Measurements from ENCODE around the gene PARVG.

Gene PARVG

GRCh38 chr22:44179989-44180705 lies 578 bp upstream of the PARVG start:
- no peak for DNase-seq (ENCODE audit: low spot score)

- DNase-seq (ENCODE audit: low spot score) = peak; percentile 5
Observed at GRCh38 chr22:44181033-44181911, 547 bp downstream of the PARVG start.

- DNase-seq (ENCODE audit: low spot score) = peak; percentile 1
Observed at GRCh38 chr22:44181912-44182587, 1.3 kb downstream of the PARVG start.

- peak; percentile 64 for DNase-seq (ENCODE audit: low spot score)
Observed at GRCh38 chr22:44182588-44183286, 2.0 kb downstream of the PARVG start.

GRCh38 chr22:44183287-44183588 lies 2.5 kb downstream of the PARVG start:
- no peak for DNase-seq (ENCODE audit: low spot score)

- DNase-seq (ENCODE audit: low spot score) = no peak
Observed at GRCh38 chr22:44184006-44184405, 3.3 kb downstream of the PARVG start.

GRCh38 chr22:44185237-44186120 lies 4.8 kb downstream of the PARVG start:
- DNase-seq (ENCODE audit: low spot score) = no peak

GRCh38 chr22:44186121-44186510 lies 5.4 kb downstream of the PARVG start:
- no peak for DNase-seq (ENCODE audit: low spot score)

- no peak for DNase-seq (ENCODE audit: low spot score)
Observed at GRCh38 chr22:44186737-44187136, 6.0 kb downstream of the PARVG start.

DNA sequence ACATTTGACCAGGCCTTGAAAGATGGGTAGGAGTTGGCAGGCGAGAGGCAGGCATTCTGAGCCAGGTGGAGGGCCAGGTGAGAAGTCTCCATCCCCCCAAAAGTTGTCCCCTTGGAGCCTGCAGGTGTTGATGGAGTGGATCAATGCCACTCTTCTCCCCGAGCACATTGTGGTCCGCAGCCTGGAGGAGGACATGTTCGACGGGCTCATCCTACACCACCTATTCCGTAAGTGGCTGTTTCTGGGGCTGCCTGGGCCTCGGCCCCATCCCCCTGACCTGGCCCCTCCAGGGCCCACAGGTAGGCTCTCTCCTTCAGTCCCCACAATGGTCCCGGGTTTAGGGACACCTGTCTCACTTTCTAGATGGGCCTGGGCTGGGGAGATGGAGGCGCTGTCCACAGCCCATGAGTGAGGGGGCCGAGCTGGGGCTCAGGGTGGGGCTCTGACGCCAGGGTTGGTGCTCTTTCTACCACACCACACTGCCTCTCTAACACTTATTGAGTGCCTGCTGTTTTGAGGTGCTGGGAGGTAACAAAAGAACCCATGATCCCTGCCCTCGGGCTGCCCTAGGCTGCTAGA lies 7.0 kb downstream of the PARVG start:
- no peak for DNase-seq (ENCODE audit: low spot score)

DNA sequence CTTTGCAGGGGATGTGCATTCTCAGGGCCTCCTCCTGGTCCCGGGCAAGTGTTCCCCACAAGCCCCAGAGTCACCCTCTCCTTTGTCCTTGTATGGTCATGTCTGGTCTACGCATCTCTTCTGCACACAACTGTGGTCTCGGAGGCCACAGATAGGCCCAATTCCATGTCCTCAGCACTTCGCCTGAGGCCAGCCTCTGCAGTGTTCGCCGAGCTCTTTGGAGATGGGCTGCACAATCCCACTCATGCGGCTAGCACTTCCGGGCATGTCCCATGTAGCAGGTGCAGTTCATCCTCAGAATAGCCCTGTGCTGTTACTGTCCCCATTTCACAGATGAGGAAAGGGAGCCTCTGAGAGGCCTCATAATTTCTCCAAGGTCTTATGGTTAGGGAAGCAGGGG lies 7.6 kb downstream of the PARVG start:
- DNase-seq (ENCODE audit: low spot score) = no peak

GRCh38 chr22:44188986-44189630 lies 8.4 kb downstream of the PARVG start:
- no peak for DNase-seq (ENCODE audit: low spot score)

DNA sequence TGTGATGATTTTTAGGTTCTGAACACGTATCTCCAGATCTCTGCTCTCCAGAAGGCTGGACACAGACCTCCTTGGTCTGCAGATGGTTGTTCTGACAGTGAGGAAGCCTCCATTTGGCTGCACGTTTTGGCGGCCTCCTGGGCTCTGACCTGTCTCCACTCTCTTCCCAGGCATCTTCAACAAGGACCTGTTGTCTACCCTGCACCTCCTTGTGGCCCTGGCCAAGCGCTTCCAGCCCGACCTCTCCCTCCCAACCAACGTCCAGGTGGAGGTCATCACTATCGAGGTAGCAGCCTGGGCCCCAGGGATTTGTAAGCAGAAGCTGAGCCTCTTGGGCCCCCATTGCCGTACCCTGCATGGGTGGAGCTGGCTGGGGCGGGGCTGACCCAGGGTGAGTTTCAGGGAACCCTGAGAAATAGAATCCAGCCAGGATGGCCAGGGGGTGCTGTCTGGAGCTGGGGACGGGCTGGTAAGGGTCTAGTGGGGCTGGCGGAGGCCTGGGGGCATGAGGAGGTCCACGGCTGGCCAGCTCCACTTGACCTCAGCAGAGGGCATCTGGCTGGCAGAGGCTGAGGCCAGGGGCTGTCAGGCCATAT lies 9.8 kb downstream of the PARVG start:
- DNase-seq (ENCODE audit: low spot score) = no peak

DNA sequence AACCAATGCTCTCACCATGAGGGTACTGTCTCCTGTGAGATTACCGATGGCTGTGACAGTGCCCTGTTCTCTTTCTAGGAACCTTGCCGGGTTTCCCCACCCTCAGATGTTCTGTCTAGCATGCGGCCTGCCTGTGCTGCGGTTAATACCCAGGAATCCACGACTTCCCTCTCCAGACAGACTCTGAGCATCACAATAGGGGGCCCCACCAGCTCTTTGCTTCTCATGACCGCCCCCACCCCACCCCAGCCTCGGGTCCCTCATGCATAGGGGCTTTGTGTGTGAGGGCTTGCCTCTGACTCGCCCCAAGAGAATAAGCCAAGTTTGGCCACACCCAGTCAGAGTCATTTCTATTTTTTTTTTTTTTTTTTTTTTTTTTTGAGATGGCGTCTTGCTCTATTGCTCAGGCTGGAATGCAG lies 10.3 kb downstream of the PARVG start:
- DNase-seq (ENCODE audit: low spot score) = no peak

DNA sequence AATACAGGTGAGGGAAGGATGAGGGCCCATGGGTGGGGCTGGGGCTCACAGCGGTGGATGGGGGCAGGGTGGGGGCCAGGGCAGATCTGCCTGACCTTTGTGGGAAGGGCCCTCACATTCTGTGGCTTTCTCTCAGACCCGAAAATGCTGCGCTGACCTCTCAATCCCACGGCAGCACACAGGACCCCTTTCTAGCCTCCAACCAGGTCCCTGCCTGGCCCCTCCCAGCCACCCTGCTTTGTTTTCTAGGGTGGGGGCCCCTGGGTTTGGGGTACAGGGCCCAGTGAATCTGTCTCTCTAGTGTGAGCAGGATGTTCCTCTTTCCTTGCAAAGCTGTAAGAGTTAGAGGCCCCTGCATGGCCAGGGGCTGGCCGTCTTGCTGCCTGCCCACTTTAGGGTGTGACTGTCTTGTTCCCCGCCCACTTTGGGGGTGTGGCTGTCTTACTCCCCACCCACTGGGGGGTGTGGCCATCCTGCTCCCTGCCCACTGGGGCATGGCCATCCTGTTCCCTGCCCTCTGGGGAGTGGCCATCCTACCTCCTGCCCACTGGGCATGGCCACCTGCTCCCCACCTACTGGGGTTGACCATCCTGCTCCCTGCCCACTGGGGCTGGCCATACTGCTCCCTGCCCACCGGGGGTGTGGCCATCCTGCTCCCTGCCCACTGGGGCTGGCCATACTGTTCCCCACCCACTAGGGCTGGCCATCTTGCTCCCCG lies 11.5 kb downstream of the PARVG start:
- DNase-seq (ENCODE audit: low spot score) = no peak

- DNase-seq (ENCODE audit: low spot score) = no peak
Observed at GRCh38 chr22:44192816-44193534, 12.2 kb downstream of the PARVG start.

DNA sequence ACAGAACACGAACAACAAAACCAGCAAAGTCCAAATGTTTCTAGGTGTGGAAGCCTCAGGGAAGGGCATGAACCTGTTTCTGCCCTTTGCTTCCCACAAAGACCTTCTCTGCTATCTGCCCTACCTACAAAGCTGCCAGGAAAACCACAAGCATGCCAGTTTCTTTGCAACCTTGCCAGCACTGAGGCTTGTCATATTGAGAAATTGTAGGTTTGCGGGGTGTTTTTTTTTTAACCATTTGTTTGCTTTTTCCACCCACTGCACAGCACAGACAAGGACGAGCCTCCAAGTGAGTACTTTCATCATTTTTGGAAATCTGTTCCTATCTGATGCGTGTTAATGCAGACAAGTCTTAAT lies 12.8 kb downstream of the PARVG start:
- DNase-seq (ENCODE audit: low spot score) = no peak

- DNase-seq (ENCODE audit: low spot score) = no peak
Observed at GRCh38 chr22:44194569-44194968, 13.8 kb downstream of the PARVG start.
